Hindlimb muscle (tissue), 1 donor: ENCODE data around the gene DIS3L2. TPM values are rescaled to one million over a fixed set of nuclear protein-coding genes. Genes with fewer than 3 reads are reported as not detected.

Source experiments
- DNase-seq: peaks from one replicate; pipeline ENCODE4 v3.0.0-alpha.2; 2013
- polyA plus RNA-seq: library from polyadenylated mRNA; unstranded; fragments of 120-200 nt; gene quantifications from one replicate; pipeline ENCODE4 v1.2.1, GENCODE V29; 2013; ENCODE audit not compliant: insufficient read length

The DIS3L2 gene
- polyA plus RNA-seq, 1 donor: 25.9 TPM

- no peak for DNase-seq
These were observed 229.3 kb downstream of the DIS3L2 start for GRCh38 chr2:232190796-232191195.

DNA sequence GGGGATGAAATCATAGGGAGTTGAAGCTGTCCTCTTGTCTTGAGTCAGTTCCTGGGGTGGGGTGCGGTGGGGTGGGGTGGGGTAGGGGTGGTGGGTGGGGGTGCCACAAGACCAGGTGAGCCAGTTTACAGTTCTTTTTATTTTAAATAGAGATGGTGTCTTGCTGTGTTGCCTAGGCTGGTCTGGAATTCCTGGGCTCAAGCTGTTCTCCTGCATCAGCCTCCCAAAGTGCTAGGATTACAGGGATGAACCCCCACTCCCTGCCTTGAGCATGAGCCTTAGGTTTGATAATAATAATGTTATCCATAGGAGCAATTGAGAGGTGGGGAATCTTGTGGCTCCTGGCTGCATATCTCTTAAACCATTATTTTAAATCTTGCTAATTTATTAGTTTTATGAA, 234.0 kb downstream of the DIS3L2 start:
- DNase-seq: no peak

DNA sequence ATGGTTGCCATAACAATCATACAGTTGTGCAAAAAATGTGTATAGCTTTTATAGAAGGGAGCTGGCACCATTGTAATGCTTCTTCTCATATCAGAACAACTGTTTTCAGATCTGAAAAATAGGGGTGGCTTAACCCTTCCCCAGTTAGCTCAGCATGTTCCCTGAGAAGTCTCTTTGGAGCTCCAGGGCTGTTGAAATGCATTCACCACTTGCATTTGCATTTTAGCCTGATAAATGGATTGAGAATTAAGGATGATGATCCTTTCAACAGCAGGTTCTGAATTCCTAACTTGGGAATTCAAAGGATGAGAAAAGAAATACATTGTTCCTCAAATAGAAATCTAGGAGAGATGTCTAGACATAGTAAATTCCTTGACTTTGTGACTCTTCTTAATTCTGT, 235.3 kb downstream of the DIS3L2 start:
- DNase-seq: no peak

DNA sequence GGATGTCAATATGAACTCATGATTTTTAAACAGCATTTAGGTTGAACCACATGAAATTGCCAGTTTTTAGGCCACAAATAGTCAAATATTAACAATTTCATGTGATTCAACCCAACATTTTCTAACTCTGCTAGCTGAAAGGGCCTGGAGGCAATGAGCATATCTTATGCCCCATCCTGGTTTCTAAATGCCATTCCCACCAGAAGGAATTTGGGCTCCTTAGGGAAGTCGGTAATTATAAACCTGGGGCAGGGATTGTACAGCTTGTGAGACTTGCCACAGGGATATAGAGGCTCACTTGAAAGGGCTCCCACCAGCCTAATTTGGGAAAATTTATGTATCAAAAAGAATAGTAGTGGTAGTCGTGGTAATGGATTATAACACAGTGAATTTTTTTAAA, 238.7 kb downstream of the DIS3L2 start:
- no peak for DNase-seq

DNA sequence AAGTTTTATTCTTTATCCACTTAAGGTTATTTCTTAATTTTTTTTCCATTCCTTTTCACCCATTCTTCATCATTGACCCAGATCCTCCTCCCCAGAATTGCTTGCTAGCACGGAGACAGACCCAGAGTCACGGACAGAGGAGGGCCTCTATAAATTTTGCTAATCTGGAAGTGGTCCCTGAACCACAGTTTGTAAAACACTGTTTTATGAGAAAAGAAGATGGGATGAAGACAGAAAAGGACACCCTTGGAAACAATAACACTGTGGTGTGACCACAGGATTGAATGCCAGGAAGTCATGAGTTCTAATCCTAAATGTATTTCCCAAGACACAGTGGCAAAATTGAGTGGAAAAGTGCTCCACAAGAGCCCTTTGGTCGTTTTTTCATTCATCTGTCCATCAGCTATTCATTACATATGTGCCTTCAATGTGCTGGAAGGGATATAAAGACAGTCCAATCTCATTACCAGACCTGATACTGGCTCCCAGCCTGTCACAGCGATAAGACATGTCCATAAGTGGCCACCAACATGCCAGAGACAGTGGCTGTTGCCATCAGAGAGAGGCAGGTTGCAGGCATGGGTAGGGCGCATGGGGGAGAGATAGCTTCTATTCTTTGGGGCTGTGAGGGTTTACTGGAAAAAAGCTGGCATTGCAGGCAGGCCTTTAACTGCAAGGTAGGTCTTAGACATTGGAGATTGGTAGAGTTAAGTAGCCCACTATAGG, 241.8 kb downstream of the DIS3L2 start:
- no peak for DNase-seq

GRCh38 chr2:232203936-232204335, 242.4 kb downstream of the DIS3L2 start:
- no peak for DNase-seq

DNA sequence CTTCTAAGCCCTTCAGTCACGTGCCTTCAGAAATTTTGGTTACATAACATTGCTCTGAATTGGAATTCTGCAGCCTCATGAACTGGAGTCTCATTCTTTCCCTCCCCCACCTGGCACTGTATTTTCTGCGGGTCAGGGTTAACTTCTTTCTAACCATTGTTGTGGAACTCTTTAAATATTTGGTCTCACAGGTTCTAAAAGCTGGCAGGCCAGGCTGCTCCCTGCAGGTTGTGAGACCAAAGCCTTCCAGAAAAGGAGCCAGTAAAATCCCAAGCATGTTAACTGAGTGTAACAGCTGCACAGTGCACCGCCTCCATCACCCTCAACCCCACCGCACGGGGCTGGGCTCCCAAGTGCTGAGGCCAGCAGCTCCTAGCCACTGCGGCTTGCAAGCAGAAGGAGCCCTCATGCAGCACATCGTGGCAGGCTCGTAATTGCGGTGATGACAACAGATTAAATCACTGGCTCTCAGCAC, 243.0 kb downstream of the DIS3L2 start:
- DNase-seq: no peak

GRCh38 chr2:232207174-232207573, 245.7 kb downstream of the DIS3L2 start:
- no peak for DNase-seq

DNA sequence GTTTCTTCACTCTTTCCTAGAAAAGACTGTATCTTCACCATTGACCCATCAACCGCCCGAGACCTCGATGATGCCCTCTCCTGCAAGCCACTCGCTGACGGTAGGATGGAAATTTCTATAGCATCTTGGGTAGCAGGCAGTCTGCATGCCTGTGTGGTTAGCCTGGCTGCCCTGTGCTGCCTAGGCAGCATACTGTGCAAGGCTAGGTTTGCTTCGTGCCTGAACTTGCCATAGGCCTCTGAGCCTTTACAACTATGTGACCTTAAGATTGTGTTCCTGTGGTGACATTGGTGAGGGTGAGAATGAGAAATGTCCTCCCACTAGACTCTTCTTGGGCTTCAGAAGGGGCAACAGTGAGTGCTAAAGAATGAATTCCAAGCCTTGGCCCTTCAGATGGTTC, 248.8 kb downstream of the DIS3L2 start:
- no peak for DNase-seq

DNA sequence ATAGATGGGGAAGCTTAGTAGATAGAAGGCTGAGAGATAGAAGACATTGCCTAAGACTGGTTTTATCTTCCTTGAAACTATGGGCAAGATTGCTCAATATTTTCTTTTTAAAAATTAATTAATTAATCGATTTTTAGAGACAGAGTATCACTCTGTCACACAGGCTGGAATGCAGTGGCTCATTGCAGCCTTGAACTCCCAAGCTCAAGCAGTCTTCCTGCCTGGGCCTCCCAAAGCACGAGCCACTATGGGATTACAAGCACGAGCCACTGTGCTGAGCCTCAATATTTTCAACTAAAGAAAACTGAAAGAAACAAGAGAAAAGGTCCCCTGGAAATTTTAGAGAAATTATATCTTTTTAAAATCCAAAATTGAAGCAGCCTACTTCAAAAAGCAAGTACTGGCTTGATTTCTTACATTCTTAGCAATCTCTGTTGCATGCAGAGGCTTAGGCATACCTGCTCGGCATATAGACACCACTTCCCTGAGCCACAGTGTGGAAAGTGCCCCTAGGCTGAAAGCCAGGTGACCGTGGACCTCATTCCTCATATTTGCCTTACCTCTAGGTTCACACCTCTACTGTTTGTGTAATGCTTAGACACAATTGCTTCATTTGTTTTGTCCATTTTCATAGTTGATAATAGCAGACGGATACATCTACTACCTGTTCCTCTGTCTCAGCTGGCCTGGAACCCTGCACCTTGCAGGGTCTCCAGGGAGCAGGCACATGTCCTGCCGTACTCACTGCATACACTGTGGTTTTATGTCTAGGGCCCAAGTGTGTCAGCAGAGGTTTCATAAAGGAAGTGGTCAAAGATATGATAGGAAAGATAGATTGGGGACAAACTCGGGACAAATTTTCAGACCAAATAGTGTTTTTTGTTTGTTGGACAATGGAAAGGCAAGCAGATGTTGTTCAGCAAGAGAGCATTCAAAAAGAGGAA, 250.5 kb downstream of the DIS3L2 start:
- DNase-seq: no peak

DNA sequence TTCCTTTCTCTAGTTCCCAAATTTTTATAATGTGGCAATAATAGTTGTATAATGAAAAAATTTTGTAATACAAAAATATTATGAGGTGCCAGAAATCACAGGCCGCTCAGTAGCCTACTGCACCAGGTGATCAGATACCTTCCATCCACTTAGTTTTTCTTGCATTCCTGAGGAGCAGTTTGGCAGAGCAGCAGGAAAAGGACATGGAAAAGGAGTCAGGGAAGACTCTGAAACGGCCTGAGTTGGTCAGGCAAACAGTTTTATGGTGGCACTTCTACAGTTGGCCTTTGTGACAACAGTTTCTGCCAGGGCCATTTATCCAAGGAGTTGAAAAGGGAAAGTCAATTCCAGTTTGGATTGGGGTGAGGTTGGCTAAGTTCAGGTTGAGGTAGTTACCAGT, 251.7 kb downstream of the DIS3L2 start:
- peak; percentile 40 for DNase-seq

DNA sequence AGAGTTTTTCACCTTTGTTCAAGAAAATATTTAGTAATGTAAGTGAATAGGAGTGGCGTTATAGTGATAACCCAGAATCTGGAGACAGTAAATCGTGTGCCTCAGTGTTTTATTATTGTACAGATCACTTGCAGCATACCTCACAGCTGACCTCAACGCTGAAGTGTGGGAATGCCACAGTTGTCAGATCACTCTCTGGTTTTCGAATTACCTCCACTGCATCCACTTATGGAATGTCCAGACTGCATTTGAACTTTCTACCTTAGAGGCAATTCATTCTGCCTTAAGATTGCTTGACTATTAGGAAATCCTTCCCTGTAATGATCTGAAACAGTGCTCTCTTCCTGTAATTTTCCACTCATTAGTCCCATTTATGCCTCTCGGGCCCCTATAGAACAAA, 252.5 kb downstream of the DIS3L2 start:
- DNase-seq: no peak

DNA sequence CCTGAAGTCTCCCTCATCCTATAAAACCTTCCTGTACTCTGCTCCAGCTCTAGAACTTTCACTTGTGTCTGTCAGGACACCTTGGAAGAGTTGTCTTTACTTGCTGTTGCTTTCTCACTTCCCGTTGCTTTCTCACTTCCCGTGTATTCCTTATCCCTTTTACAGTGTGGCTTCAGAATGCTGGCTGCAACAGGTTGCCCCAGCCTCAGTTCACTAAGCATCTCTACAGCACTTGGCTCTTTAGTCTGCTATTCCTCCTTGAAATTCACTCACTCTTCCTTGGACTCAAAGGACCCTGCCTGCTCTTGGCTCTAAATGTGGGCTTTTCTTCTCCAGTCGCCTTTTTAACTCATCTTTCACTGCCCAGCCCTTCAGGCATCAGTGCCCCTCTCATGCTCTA, 254.5 kb downstream of the DIS3L2 start:
- no peak for DNase-seq

DNA sequence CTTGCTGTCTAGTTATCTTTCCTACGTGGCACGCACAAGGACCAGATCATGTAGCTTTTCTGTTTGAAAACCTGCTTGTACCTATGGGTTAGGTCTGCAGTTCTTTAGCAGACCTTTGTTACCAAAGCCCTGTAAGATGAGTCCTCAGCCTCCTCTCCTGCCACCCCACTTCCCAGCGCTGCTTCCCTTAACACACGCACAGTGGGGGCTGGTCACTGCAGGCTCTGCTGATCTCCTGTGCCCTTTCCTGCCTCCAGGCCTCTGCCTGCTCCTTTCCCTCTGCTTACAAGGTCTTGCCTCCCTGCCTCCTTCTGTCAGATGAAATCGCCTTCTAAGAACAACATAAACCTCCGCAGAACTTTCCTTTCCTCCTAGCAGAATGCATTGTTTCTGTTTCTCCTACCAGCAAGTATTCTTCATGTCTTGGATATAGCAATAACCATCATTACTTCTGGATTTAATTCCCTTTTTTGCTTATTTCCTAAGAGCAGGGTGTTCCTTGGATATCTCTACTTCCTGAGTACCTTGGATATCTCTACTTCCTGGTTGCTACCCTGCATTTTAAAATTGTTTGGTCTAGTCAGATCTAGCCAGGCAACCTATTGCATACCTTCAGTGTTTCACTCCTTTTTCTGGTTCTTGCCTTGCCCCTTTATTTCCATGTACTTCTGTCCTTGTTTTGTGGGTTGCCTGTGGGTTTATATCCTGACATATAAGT, 257.4 kb downstream of the DIS3L2 start:
- no peak for DNase-seq

DNA sequence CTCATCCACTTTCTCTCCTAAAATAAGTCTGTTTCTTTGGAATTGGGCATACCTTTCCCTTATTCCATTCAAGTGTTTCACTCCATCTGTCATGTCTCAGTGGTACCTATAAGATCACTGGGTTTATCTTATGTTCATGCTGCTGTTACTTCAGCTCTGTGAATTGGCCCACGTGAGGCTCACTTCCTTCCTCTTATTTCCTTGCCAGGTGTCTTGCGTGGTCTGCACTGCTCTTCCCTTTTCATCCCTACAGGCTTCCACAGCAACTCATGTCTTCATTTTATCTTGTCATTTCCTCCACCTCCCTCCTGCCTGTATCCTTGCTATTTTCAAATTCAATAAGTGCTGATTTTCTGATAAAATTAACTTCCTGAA, 258.0 kb downstream of the DIS3L2 start:
- no peak for DNase-seq

DNA sequence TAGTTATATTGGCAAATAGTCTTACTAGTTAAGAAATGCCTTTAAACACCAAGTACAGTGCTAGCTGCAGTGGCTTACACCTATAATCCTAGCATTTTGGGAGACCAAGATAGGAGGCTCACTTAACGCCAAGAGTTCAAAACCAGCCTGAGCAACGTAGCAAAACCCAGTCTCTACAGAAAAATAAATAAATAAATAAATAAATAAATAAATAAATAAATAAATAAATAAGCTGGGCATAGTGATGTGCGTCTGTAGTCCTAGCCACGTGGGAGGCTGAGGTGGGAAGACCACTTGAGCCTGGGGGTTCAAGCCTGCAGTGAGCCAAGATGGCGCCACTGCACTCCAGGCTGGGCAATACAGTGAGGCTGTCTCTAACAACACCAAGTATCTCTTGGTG, 258.4 kb downstream of the DIS3L2 start:
- DNase-seq: no peak

DNA sequence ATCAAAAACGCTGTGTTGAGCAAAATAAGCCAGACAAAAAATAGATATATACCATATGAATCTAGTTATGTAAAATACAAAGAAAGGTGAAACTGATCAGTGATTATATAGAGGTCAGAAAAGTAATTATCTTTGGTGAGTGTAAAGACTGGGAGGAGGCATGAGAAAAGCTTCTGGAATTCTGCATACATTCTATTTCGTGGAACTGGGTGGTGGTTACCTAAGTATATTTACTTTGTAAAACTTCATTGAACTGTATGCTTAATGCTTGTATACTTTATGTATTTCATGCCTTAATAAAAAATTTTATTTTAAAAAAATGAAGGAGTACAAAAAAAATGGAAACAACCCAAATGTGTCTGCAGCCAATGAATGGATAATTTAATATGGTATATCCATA, 263.9 kb downstream of the DIS3L2 start:
- DNase-seq: no peak

DNA sequence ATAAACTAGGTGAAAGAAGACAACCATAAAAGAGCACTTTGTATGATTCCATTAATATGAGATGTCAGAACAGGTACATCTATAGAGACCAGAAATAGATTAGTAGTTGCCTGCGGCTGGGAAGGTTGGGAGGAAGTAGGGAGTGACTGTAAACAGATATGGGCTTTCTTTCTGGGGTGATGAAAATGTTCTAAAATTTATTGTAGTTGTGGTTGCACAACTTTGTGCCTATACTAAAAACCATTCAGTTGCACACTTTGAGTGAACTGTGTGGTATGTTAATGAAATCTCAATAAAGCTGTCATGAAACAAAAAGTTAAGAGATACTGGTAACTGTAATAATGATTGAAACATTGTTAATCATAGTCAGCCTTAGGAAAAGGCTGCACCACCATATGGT, 264.4 kb downstream of the DIS3L2 start:
- no peak for DNase-seq

DNA sequence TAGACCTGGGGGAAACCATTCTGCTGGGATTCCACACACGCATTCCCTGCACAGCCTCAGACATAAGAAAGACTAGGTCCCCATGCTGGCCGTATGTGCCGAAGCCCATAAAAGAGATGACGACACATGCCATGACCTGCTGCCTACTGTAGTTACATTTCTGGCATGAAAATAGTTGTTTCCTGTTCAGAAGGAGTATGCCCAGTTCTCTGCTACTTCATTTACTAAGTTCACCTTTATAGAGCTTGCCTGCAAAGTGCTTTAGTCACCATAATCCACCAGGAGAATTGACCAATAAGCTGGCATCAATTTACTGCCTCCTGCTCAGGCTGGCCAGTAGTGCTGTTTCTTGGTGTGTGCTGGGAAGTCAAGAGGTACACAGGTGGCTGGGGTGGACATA, 266.8 kb downstream of the DIS3L2 start:
- DNase-seq: no peak

DNA sequence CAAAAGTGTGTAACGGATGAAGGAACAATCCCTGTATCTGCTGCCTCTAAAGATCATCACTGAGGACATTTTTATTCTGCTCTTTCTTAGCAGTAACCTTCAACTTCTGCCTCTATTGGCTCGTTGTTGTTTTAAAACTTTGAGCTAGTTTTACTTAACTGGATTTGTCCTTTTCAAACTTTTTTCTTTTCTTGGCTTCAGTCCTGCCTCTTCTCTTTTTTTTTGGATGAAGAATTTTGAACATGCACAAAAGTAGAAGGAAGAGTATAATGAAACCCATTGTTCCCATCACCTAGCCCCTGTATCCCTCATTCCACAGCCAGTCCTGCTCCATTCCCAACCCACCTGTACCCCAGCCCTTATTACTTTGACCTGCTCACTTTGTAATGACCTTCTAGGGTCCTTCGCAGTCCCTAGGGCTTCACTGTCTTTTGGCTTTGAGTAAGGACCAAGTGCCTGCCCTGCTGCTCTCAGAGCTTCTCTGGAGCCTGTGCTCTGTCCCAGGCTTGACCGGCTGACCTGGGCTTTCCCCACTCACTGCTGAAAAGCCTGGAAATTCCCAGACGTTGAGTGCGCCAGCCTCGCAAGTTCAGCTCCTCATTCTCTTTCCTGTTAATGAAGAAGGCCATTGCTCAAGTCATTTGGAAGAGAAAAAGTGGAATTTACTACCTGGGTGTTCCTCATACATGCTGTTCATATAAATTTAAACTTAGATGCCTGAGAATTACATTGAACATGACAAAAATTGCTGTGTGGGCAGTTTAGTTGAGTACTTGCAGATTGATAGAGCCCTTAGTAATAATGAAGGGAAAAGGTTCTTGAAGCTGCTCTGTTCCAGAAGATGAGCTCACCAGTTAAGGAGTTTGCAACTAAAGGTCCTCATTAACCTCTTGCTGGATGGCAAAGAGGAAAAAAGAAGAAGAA, 267.7 kb downstream of the DIS3L2 start:
- DNase-seq: no peak

GRCh38 chr2:232229911-232230310, 268.4 kb downstream of the DIS3L2 start:
- DNase-seq: no peak

- DNase-seq: no peak
These were observed 269.0 kb downstream of the DIS3L2 start for GRCh38 chr2:232230560-232230959.
